Stomach (tissue), 4 donors: ENCODE data around the gene LMNTD2.

Experiments
- POLR2A ChIP-seq, 4 donors: fragments of 450-650 bp; IDR thresholded peaks; one replicate each; pipeline ENCODE4 v1.6.1; 2016; ENCODE audit warnings: antibody characterized with exemption in 4 of 4, control low read depth in 2 of 4, mild to moderate bottlenecking in 1 of 4, moderate library complexity in 1 of 4
- POLR2AphosphoS5 ChIP-seq, 3 donors: sonication (generic); formaldehyde crosslinking; IDR thresholded peaks; one replicate each; pipeline ENCODE4 v1.6.1; 2016; ENCODE audit warnings: antibody characterized with exemption in 3 of 3
- TF ChIP-seq, protein P1 (sequence below), 7 experiments: fragments of 450-650 bp in 4 of 7; fragments of 200-600 bp in 3 of 7; sonication (generic) in 3 of 7; IDR thresholded peaks; one replicate each; pipeline ENCODE4 v1.5.1; 2016 to 2019; ENCODE audit warnings: antibody characterized with exemption in 7 of 7, control low read depth in 2 of 7, mild to moderate bottlenecking in 1 of 7

DNA sequence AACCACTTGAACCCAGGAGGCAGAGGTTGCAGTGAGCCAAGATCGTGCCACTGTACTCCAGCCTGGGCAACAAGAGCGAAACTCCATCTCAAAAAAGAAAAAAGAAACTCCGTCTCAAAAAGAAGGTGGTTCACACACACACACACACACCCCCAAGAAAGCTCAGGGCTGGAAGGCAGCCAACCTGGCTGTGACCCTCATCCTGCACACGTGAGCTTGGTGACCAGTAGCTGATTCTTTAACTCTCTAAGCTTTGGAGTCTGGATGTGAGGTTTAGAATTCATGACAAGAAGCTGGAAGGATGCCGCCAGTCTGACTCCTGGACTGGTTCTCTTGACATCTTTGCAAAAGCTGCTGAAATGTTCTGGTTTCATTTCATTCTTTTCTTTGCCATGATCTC lies 51.6 kb downstream of the LMNTD2 start:
- TF ChIP-seq, protein P1, sequence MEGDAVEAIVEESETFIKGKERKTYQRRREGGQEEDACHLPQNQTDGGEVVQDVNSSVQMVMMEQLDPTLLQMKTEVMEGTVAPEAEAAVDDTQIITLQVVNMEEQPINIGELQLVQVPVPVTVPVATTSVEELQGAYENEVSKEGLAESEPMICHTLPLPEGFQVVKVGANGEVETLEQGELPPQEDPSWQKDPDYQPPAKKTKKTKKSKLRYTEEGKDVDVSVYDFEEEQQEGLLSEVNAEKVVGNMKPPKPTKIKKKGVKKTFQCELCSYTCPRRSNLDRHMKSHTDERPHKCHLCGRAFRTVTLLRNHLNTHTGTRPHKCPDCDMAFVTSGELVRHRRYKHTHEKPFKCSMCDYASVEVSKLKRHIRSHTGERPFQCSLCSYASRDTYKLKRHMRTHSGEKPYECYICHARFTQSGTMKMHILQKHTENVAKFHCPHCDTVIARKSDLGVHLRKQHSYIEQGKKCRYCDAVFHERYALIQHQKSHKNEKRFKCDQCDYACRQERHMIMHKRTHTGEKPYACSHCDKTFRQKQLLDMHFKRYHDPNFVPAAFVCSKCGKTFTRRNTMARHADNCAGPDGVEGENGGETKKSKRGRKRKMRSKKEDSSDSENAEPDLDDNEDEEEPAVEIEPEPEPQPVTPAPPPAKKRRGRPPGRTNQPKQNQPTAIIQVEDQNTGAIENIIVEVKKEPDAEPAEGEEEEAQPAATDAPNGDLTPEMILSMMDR (IDR thresholded peaks at IDR 0.05), result no peak
- TF ChIP-seq POLR2A (IDR thresholded peaks at IDR 0.05) (no peak), POLR2AphosphoS5 (IDR thresholded peaks at IDR 0.05) (no peak)
